NCI-H1105 (cell line): Measurements from ENCODE around the gene BBC3.
"Not testable (repeated sequence)": the region's sequence is repeated elsewhere in the genome, so short reads cannot be mapped to it uniquely, and the experiment has no call there.

ENCODE experiments used
- DNase-seq: peaks from one replicate; lab custom pipeline; 2025; lab: John Stamatoyannopoulos, UW

Gene BBC3, protein sequence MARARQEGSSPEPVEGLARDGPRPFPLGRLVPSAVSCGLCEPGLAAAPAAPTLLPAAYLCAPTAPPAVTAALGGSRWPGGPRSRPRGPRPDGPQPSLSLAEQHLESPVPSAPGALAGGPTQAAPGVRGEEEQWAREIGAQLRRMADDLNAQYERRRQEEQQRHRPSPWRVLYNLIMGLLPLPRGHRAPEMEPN

GRCh38 chr19:47230921-47231214, at the start of gene BBC3:
Gene BBC3, minus strand, starts transcription at chr19:47231199. Its CDS starts 2,768 bp downstream, at chr19:47228431.
- no peak for DNase-seq

DNA sequence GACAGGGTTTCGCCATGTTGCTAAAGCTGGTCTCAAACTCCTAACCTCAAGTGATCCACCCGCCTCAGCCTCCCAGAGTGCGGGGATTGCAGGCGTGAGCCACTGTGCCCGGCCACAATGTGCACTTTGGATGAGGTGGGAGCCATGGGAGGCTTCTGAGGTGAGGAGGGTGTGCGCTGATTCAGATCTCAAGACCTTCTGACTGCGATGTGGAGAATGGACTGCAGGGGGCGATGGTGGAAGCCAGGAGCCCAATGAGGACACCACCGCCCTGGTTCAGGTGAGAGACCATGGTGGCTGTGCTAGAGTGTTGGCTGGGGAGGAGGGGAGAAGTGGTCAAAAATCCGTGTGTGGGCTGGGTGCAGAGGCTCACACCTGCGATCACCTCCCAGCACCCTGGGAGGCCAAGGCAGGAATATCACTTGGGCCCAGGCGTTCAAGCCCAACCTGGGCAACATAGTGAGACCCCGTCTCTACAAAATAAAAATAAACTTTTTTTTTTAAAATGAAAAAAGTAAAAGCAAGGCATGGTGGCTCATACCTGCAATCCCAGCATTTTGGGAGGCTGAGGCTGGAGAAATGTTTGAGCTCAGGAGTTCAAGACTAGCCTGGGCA, 49.3 kb upstream of the BBC3 start:
- DNase-seq: no peak

GRCh38 chr19:47276513-47276912, 45.5 kb upstream of the BBC3 start:
- DNase-seq: not testable (repeated sequence)

- no peak for DNase-seq
Observed at GRCh38 chr19:47275791-47276461, 44.9 kb upstream of the BBC3 start.

GRCh38 chr19:47274891-47275761, 44.1 kb upstream of the BBC3 start:
- peak; percentile 27 for DNase-seq

DNA sequence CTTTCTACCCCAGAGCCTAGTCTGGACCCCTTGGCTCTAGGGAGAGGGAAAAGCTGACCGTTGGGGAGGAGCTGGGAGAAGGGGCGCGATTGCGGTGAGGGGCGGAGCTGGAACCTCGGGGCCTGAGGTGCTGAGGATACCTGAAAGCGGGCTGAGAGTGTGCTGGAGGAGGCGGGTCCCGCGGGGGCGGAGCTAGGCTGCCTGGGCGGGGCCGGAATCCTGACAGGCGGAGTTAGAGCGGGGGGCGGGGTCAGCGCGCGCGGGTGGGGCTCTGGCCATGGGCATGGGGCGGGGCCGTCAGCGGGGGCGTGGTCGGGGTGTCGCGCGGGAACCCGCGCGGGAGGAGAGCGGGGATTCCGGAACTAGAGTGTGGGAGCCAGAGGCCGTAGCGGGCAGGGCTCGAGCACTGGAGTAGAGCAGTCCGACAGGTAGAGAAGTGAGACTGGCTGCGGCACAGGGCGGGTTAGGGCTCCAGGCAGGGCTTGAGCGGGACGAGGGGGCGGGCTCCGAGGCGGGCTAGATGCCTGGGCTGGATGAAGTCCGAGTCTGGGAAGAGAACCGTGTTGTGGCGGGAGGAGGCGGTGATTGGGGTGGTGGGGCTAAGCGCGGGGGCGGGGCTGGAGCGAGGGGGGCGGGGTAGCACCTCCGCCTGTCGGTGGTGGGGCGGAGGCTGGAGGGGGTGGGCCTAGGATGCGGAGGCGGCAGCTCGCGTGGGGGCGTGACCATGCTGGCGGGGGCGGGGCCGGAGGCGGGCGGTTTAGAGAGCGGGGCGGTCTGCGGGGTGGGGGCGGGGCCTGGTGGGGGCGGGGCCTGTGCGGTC, 43.3 kb upstream of the BBC3 start, which contains the start of gene INAFM1:
Gene INAFM1, plus strand, starts transcription at position 815 of the 820 bp plus-strand sequence. CDS start 35 bp downstream, outside the sequence.
- peak; percentile 89 for DNase-seq

- DNase-seq: peak; percentile 85
Observed at GRCh38 chr19:47273313-47274070, 42.5 kb upstream of the BBC3 start.

- no peak for DNase-seq
Observed at GRCh38 chr19:47272448-47273312, 41.7 kb upstream of the BBC3 start.

- DNase-seq: no peak
Observed at GRCh38 chr19:47271949-47272348, 41.0 kb upstream of the BBC3 start.

DNA sequence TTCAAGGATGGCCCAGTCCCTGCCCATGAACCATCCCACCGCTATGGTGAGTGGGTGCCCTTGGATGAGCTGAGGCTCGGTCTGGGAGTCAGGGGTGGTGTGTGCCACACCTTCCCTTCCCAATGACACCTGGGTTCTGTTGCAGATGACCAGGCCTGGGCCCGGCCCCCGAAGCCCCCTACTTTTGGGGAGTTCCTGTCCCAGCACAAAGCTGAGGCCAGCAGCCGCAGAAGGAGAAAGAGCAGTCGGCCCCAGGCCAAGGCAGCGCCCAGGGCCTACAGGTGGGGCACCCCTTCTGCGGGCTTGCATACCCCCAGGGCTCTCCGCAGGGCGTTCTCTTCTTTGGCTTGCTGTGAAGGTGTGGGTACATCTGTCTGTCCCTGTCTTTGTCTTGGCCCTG, 39.4 kb upstream of the BBC3 start:
- DNase-seq: no peak

DNA sequence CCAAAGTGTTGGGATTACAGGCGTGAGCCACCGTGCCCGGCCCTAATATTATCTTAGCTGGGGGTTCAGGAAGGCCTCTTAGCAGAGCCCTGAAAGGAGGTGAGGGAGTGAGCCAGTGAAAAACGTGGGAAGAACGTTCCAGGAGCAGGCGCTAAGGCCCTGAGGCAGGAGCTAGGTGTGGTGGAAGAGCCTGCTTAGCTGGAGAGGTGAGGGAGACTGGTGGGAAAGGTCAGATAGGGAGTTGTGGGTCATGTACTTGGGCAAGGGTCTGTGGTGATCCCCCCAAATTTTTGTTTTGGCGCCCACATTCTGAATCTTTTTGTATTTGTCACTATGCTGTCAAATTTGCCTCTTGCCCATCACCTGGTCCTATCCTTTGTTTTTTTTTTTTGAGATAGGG, 38.6 kb upstream of the BBC3 start:
- no peak for DNase-seq

DNA sequence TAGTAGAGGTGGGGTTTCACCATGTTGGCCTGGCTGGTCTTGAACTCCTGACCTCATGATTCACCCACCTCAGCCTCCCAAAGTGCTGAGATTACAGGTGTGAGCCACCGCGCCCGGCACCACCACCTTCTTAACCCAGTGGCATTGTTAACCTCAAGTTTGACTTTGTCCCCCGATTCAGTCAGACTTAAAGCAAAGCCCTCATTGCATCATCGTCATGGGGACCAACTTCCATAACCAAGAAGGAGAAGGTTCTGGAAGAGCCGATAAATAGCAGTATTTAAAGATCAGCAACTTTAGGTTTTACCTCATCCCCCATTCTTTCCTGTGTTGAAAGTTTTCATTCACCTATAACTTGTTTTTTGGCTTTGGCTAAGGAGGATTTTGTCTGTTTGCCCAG, 37.0 kb upstream of the BBC3 start:
- DNase-seq: no peak

GRCh38 chr19:47267350-47267759, 36.4 kb upstream of the BBC3 start:
- no peak for DNase-seq

GRCh38 chr19:47266401-47266941, 35.5 kb upstream of the BBC3 start:
- DNase-seq: no peak

DNA sequence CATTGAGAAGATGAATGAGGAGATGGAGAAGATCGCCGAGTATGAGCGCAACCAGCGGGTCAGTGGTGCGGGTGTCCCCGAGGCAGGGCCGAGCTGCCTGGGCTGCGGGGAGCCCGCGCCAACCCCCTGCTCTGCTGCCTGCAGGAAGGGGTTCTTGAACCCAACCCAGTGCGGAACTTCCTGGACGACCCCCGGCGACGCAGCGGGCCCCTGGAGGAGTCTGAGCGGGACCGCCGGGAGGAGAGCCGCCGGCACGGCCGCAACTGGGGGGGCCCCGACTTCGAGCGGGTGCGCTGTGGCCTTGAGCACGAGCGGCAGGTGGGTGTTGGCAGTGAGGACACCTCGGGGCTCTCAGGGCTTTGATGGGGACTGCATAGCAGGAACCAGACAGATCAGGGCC, 33.6 kb upstream of the BBC3 start:
- no peak for DNase-seq

GRCh38 chr19:47261946-47262793, 31.2 kb upstream of the BBC3 start:
- not testable (repeated sequence) for DNase-seq

- DNase-seq: no peak
Observed at GRCh38 chr19:47260476-47260875, 29.5 kb upstream of the BBC3 start.

DNA sequence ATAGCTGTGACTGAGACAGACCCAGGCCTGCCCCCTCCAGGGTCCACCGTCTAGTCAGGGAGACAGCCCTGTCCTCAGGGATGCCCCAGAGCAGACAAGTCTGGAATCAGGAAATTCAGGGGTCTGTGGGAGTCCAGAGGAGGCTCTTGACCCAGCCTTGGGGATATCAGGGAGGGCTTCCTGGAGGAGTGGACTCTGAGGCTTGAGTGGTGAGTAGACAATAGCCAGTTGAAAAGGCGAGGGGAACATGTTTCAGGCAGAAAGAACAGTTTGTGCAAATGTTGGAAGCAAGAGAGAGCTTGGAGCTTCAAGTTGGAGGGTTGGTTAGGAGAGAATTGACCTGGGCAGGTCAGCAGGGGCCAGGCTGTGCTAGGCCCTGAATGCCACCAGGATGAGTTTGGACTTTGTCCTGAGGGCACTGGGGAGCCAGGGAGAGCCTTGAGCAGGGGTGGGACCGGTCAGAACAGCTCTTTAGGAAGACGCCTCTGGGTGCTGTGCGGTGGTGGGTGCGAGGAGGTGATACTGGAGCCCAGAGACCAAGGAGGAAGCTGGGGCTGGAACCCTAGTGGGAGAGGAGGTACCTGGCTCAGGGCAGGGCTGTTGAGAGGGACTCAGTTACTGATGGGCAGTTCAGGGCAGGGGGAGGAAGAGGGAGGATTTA, 28.0 kb upstream of the BBC3 start:
- no peak for DNase-seq
